GM10847 (cell line): Measurements from ENCODE around the gene SYP.

Experiments
- POLR2A ChIP-seq: IDR thresholded peaks from 2 replicates; pipeline ENCODE4 v1.6.1; 2011; ENCODE audit not compliant: insufficient read length; ENCODE audit errors: extremely low read depth

SYP gene

DNA sequence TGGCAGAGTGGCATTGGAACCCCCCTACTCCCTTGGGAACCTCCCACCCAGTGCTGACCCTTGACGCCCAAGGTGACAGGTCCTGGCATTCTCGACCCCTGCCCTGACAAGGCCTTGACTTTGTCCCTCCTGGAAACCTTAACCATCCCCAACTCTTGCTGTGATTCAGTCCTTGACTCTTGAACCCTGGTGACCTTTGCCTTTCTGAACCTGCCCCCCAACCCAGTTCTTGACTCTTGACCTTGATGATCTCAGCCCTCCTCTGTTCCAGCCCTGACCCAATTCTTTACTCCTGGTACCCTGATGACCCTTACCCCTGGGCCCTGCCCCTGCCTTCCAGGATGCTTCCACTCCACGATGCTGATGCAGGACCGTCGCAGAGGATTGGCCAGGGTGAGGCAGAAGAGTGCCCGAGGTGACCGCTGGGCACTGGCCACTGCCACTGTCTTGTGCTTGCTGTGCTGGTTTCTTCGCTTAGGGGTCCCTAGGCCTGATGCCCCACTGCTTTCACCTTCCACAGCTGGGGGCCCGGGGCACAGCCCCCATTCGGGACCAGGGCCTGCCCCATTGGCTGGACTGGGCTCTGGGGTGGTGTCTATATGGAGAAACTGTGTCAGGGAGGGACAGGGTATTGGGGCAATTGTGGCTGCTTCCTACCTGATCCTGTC lies 31.5 kb upstream of the SYP start:
- no peak for TF ChIP-seq POLR2A

DNA sequence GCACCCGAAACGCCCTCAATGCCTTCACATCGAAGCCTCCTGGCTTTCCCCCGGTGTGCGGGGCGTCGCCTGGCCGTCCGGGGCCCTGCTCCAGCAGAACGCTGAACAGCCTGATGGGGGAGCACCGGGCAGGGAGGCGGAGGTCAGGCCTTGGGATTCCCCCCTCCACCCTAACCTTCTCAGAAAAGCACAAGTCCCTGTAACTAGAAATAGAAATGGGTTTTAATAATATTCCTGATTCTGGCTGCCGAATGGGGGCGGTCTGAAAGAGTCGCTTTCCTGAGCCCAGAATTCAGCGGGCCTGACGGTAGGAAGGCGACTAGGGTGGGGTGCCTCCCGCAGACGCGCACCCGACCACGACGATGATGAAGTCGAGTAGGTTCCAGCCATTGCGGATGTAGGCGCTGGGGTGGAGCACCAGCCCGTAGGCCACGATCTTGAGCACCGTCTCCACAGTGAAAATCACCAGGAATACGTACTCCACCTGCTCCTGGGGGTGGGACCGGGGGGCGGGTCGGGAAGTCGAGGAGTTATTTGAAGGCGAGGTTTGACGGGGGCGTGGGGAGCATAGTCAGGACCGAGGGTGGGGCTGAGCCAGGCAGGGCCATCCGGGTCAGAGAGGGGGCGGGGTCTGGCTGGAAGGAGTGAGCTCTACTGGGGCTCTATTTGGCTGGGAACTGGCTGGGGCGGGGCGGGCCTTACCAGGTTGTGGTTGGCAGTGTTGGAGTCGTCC lies 30.7 kb upstream of the SYP start:
- no peak for TF ChIP-seq POLR2A

- TF ChIP-seq POLR2A = no peak
Measured at GRCh38 chrX:49228185-49228584, 28.2 kb upstream of the SYP start.

DNA sequence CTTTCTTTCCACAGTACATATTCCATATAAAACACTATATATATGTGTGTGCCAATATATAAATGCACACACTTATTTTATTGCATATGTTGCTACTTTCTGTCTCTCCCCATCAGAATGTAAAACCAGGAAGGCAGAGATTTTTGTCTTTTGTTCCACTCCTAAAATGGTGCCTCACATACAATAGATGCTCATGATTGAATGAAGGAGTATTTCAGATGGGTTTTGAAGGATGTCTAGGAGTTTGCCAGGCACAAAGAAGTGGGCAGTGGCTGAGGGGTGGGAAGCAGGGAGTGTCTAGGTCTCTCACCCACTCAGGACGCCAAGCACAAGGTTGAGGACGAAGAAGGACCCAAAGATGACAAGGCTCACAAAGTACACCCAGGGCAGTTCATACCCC lies 27.7 kb upstream of the SYP start:
- no peak for TF ChIP-seq POLR2A

DNA sequence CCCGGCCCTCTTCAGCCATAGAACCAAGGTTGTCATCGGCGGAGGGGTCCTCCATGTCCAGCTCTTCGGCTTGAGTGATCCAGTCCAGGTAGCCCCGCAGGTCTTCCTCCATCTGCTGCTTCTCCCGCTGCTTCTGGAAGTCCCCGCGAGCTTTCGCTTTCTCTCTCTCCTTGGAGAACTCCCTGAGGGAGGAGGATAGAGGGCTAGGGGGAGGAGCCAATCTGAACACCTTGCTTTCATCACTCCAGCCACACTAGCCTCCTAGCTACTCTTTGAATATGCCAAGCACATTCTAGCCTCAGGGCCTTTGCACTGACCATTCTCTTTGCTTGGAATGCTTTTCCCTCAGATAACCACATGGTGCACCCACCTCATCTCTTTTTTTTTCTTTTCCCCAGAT lies 27.0 kb upstream of the SYP start:
- TF ChIP-seq POLR2A = no peak

DNA sequence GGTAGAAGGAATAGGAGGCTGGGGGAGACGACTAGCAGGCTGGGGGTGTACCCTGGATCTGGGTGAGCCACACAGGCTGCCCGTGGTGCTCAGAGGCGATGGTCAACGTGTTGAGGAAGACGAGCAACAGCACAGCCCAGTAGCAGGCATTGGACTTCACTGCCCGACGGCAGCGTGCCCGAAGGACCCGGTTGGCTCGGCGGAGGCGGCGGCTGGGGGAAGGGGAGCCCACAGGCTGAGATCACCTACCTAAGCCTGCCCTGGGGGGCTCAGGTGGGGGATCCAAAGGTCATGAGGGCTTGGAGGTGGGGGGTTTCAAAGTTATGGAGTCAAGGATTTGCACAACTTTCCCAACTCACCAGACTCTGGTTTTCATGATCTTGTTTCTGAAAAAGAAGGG lies 25.9 kb upstream of the SYP start:
- TF ChIP-seq POLR2A = no peak

GRCh38 chrX:49221868-49222267 lies 21.9 kb upstream of the SYP start:
- TF ChIP-seq POLR2A = no peak

DNA sequence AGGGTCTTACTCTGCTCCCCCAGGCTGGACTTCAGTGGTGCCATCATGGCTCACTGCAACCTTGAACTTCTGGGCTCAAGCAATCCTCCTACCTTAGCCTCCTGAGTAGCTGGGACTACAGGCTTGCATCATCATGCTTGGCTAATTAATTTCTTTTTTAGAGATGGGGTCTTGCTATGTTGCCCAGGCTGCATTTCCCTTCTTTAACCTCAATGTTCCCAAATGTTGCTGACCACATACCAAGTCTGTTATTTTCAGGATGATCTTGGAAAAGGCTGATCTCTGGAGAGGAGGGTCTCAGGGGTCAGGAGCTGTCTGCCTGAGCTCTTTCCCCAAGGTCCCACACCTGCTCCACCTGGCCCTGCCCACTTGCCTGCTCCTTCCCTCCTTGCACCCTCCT lies 20.1 kb upstream of the SYP start:
- TF ChIP-seq POLR2A = no peak

GRCh38 chrX:49214996-49215526 lies 15.1 kb upstream of the SYP start:
- no peak for TF ChIP-seq POLR2A

DNA sequence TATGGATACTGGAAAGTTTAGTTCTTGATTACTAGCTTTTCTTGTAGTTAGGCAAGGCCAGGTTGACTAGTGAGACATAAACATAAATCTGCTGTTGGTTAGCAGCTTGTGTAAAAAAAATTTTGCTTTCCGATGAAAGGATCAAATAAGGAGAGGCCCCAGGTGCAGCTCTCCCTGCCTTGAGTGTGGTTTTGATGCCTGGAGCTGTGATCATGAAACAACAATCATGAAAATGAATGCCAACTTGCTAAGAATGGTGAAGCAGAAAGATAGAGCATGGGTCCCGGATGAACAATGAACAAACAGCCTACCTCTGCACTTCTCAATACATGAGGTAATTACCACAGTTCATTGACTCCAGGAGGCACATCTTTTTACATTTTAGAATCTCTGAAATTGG lies 14.4 kb upstream of the SYP start:
- no peak for TF ChIP-seq POLR2A

DNA sequence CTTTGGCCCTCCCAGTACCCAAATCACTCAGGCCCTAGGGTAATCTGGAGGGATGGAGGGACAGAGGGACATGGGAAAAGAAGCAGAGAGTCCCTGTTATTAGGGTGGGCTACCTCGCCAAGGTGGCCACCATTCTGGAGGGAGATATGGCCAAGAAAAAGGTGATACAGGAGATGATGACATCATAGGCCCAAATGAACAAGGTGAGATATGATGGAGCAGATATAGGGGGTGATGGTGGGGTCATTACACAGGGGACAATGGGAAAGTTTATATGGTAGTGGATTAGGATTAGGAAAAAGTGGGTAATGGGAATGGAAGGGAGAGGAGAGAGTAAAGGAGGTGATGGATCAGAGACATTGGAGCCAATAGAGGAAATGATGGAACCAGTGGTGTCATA lies 12.9 kb upstream of the SYP start:
- no peak for TF ChIP-seq POLR2A

DNA sequence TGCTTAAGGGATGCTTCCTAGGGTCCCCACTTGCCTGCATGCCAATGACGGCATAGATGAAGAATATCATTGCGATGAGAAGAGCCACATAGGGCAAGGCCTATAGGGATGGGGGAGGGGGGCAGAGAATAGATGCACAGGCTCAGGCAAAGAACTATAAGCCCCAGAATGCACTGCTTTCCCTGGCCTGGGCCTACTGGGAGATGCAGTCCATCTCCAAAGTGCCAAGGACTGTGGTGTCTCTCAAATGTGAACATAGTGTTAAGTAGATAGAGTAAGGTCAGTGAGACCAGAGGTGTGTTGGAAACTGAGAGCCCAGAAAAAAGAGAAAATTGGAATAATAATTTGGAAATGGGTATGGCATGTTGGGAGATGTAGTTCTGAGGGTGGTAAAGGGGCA lies 12.2 kb upstream of the SYP start:
- no peak for TF ChIP-seq POLR2A

DNA sequence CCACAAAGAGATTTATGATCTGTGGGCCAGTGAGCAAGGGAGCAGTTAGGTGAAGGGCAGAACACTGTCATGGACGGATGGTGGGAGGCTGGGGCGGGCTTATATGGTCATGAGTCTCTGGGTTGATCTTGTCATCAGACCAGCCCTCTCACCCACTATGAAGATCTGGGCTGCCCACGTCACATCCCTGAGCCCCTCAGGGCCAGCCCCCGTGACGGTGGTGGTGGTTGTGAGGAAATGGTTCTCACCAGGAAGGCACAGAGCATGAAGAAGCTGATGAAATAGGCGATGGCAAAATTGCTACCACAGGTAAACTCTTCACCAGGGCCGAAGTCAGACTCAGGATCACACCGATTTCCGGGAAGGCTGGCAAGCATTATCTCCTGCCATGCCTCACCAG lies 11.1 kb upstream of the SYP start:
- no peak for TF ChIP-seq POLR2A

DNA sequence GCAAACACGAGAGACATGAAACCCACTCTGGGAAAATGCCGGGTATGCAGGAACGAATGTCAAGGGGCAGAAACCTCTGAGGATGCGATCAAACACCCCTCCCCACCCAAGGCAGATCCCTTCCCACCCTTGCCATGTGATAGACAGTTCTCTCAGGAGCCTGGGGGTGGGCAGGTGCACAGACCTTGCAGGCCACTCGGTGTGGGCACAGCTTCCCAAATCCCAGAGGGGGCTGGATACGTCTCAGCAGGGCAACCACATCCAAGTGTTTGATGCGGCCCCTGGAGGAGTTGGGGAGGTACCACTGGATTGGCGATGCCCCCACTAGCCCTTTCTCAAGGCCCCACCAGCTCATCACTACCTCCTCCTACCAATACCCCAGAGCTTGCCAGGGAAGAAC lies 10.4 kb upstream of the SYP start:
- TF ChIP-seq POLR2A = no peak

- no peak for TF ChIP-seq POLR2A
Measured at GRCh38 chrX:49209434-49210251, 9.7 kb upstream of the SYP start.

DNA sequence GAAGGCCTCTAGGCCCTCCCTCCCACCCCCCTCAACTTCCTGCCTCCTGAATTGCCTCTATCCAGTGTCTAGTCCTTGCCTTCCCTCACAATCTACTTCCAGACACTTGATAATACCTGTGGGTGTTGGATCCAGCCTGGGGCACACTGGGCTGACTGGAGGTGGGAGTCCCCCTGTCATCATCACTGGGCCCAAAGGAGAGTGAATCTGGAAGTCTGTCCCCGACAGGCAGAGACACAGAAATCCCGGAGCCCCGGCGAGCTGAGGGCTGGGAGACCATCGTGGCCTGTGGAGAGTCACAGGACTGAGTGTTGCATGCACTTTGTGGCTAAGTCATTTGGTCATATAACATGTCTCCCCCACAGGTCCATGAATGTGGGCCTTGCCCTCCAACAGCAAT lies 8.4 kb upstream of the SYP start:
- no peak for TF ChIP-seq POLR2A
